ENCODE measurements around the gene MKRN2. TPM values are rescaled to one million over a fixed set of nuclear protein-coding genes. Genes with fewer than 3 reads are reported as not detected.
"Not testable (repeated sequence)": the region's sequence is repeated elsewhere in the genome, so short reads cannot be mapped to it uniquely, and the experiment has no call there.

The MKRN2 gene
- total and polyA plus RNA-seq, 3 donors from 2014 or later: 82.6 to 117 (median 93.6) TPM

- Histone ChIP-seq H3K27ac (no peak overlapping the region), H3K9me3 (no peaks in the 10 kb centered on the region), H3K4me3 (no peak overlapping the region), H3K4me1 (peaks cover 7% of the 10 kb centered on the region), H3K27me3 (no peaks in the 10 kb centered on the region), H3K36me3 (ENCODE audit: low read depth, missing control alignments) (no peaks in the 10 kb centered on the region)
- WGBS, 2 donors: 62 to 67% methylated on average over 4 of the region's 4 CpGs
- intact Hi-C loops (cut with DNase I; ENCODE audit: low total_unique reads): no loop called here
- TF ChIP-seq CTCF (IDR thresholded peaks at IDR 0.05): no peak
- TF ChIP-seq POLR2A (IDR thresholded peaks at IDR 0.05): no peak
- DNase-seq: no peak
Observed at GRCh38 chr3:12627370-12627769, 70.5 kb downstream of the MKRN2 start.

- no peak for TF ChIP-seq CTCF (IDR thresholded peaks at IDR 0.05)
- no peak for TF ChIP-seq POLR2A (IDR thresholded peaks at IDR 0.05)
- no peak overlapping the region for H3K27ac ChIP-seq
- WGBS, 2 donors: 95 to 96% methylated on average over 1 of the region's 1 CpG
- peaks cover 10% of the 10 kb centered on the region for H3K4me1 ChIP-seq
- H3K36me3 ChIP-seq (ENCODE audit: low read depth, missing control alignments): no peaks in the 10 kb centered on the region
- no peaks in the 10 kb centered on the region for H3K27me3 ChIP-seq
- H3K9me3 ChIP-seq: no peaks in the 10 kb centered on the region
- intact Hi-C loops (cut with DNase I; ENCODE audit: low total_unique reads): no loop called here
- no peak overlapping the region for H3K4me3 ChIP-seq
- no peak for DNase-seq
Observed at GRCh38 chr3:12628813-12629212, 71.9 kb downstream of the MKRN2 start.

GRCh38 chr3:12629560-12629959 is 72.7 kb downstream of the MKRN2 start:
- Histone ChIP-seq H3K27me3 (no peaks in the 10 kb centered on the region), H3K36me3 (ENCODE audit: low read depth, missing control alignments) (no peaks in the 10 kb centered on the region), H3K4me1 (peaks cover 10% of the 10 kb centered on the region), H3K9me3 (no peaks in the 10 kb centered on the region), H3K4me3 (no peak overlapping the region), H3K27ac (no peak overlapping the region)
- intact Hi-C loops (cut with DNase I; ENCODE audit: low total_unique reads): no loop called here
- TF ChIP-seq CTCF (IDR thresholded peaks at IDR 0.05) (no peak), POLR2A (IDR thresholded peaks at IDR 0.05) (no peak)
- DNase-seq: no peak
- 52 to 55% methylated on average over 4 of the region's 4 CpGs for WGBS, 2 donors

- DNase-seq: no peak
- TF ChIP-seq CTCF (IDR thresholded peaks at IDR 0.05) (no peak), POLR2A (IDR thresholded peaks at IDR 0.05) (no peak)
- WGBS, 2 donors: 70 to 79% methylated on average over 2 of the region's 2 CpGs
Observed at GRCh38 chr3:12630292-12630691, 73.4 kb downstream of the MKRN2 start.

GRCh38 chr3:12630843-12631242 is 74.0 kb downstream of the MKRN2 start:
- H3K27ac ChIP-seq; intact Hi-C loops (cut with DNase I; ENCODE audit: low total_unique reads): not testable (repeated sequence)

More at GRCh38 chr3:12630292-12630691, 73.4 kb downstream of the MKRN2 start:
- H3K9me3 ChIP-seq: no peaks in the 10 kb centered on the region
- H3K36me3 ChIP-seq (ENCODE audit: low read depth, missing control alignments): no peaks in the 10 kb centered on the region
- no peak overlapping the region for H3K27ac ChIP-seq
- H3K4me3 ChIP-seq: no peak overlapping the region
- intact Hi-C loops (cut with DNase I; ENCODE audit: low total_unique reads): no loop called here
- H3K4me1 ChIP-seq: peaks cover 10% of the 10 kb centered on the region
- no peaks in the 10 kb centered on the region for H3K27me3 ChIP-seq

More at GRCh38 chr3:12630843-12631242, 74.0 kb downstream of the MKRN2 start:
- not testable (repeated sequence) for H3K4me3 ChIP-seq; H3K36me3 ChIP-seq (ENCODE audit: low read depth, missing control alignments); H3K9me3 ChIP-seq; DNase-seq; H3K27me3 ChIP-seq; H3K4me1 ChIP-seq
- 94 to 97% methylated on average over 7 of the region's 7 CpGs for WGBS, 2 donors

Measured in testis (tissue), 3 donors.